K562 (cell line): ENCODE results near the gene SIDT2. TPM values are rescaled to one million over a fixed set of nuclear protein-coding genes. Genes with fewer than 3 reads are reported as not detected.

Source experiments
- CHCHD3 ChIP-seq: fragments of 250-450 bp; sonication (Bioruptor Pico); IDR thresholded peaks from 2 replicates; pipeline ENCODE4 v2.1.2; 2022; ENCODE audit warnings: mild to moderate bottlenecking
- EHMT2 ChIP-seq: fragments of 450-650 bp; IDR thresholded peaks from 2 replicates; pipeline ENCODE4 v1.6.1; 2018; ENCODE audit warnings: antibody characterized with exemption
- GABPB1 ChIP-seq: sonication (generic); formaldehyde crosslinking; IDR thresholded peaks from 2 replicates; pipeline ENCODE4 v1.8.0; 2022; ENCODE audit warnings: mild to moderate bottlenecking, missing genetic modification reagents
- GTF3C2 ChIP-seq: IDR thresholded peaks from 3 replicates; pipeline ENCODE4 v1.6.1; 2011; ENCODE audit warnings: borderline replicate concordance, mild to moderate bottlenecking, moderate library complexity; ENCODE audit not compliant: insufficient read length; ENCODE audit errors: extremely low read depth
- JUND ChIP-seq, 2 experiments: IDR thresholded peaks; 2 replicates in 1 of 2; 3 replicates in 1 of 2; pipeline ENCODE4 v1.6.1; 2011; ENCODE audit warnings: borderline replicate concordance in 2 of 2, low read depth in 2 of 2, low read length in 2 of 2, improper control_type of control experiment in 1 of 2, missing biosample characterization in 1 of 2, missing genetic modification characterization in 1 of 2, missing genetic modification reagents in 1 of 2
- L3MBTL2 ChIP-seq: fragments of 450-650 bp; IDR thresholded peaks from 2 replicates; pipeline ENCODE4 v1.6.1; 2016; ENCODE audit warnings: mild to moderate bottlenecking, moderate library complexity
- LARP7 ChIP-seq: fragments of 450-650 bp; IDR thresholded peaks from 2 replicates; pipeline ENCODE4 v1.6.1; 2016
- NFYB ChIP-seq: IDR thresholded peaks from 2 replicates; pipeline ENCODE4 v1.6.1; 2011; ENCODE audit warnings: mild to moderate bottlenecking, moderate library complexity; ENCODE audit not compliant: insufficient read length; ENCODE audit errors: extremely low read depth
- SRSF1 ChIP-seq: fragments of 200-400 bp; formaldehyde crosslinking; IDR thresholded peaks from 2 replicates; pipeline ENCODE4 v1.6.1; 2017; ENCODE audit warnings: mild to moderate bottlenecking, low read depth, low read length, moderate library complexity
- YY1 ChIP-seq, 3 experiments: IDR thresholded peaks; 2 replicates each; pipeline ENCODE4 v1.6.1; 2011; ENCODE audit warnings: low read length in 2 of 3, mild to moderate bottlenecking in 2 of 3, moderate library complexity in 2 of 3, borderline replicate concordance in 1 of 3, control low read depth in 1 of 3, low read depth in 1 of 3; ENCODE audit not compliant: insufficient read depth in 3 of 3, insufficient replicate concordance in 2 of 3, control insufficient read depth in 1 of 3, insufficient read length in 1 of 3; ENCODE audit errors: extremely low read depth in 1 of 3
- ZC3H11A ChIP-seq: IDR thresholded peaks from 2 replicates; pipeline ENCODE4 v1.6.1; 2012; ENCODE audit warnings: low read depth, low read length, improper control_type of control experiment
- ZNF143 ChIP-seq: sonication (generic); formaldehyde crosslinking; IDR thresholded peaks from 2 replicates; pipeline ENCODE4 v1.9.0; 2022; ENCODE audit warnings: mild to moderate bottlenecking, missing genetic modification reagents
- ZNF551 ChIP-seq: fragments of 250-450 bp; sonication (Bioruptor Pico); IDR thresholded peaks from 2 replicates; pipeline ENCODE4 v1.5.0; 2021; ENCODE audit warnings: mild to moderate bottlenecking, moderate library complexity
- polyA plus RNA-seq, 8 experiments: library from polyadenylated mRNA; depleted of rRNA in 4 of 8; stranded (reverse) in 5 of 8; unstranded in 3 of 8; fragments of >200 nt; fragmentation: Nextera tagmentation in 2 of 8; fragmentation: Illumina TruSeq in 1 of 8; extraction: Ambion mirVana in 2 of 8; extraction: Trizol in 1 of 8; gene quantifications; 2 replicates each; pipeline versions ENCODE4 v1.2.1 to v1.2.3, GENCODE V29; 2011 to 2014; ENCODE audit warnings: inconsistent platforms in 1 of 8, missing spikeins in 1 of 8
- total RNA-seq, 7 experiments: library from RNA; depleted of rRNA in 6 of 7; stranded (reverse); fragments of >200 nt in 6 of 7; fragmentation: Illumina TruSeq in 2 of 7; extraction: Trizol in 2 of 7; gene quantifications; 2 replicates each; pipeline versions ENCODE4 v1.2.1 to v1.2.3, GENCODE V29; 2011 to 2021; ENCODE audit warnings: low replicate concordance in 1 of 7
- TF ChIP-seq, protein P1 (sequence below): sonication (generic); formaldehyde crosslinking; IDR thresholded peaks from 2 replicates; pipeline ENCODE4 v1.8.0; 2023; ENCODE audit warnings: missing genetic modification reagents, mild to moderate bottlenecking, borderline replicate concordance
- TF ChIP-seq, protein P2 (sequence below): fragments of 450-650 bp; formaldehyde crosslinking; IDR thresholded peaks from 2 replicates; pipeline ENCODE4 v1.4.0; 2022; ENCODE audit warnings: mild to moderate bottlenecking, moderate library complexity
- TF ChIP-seq, protein P3 (sequence below): sonication (generic); formaldehyde crosslinking; IDR thresholded peaks from 2 replicates; pipeline ENCODE4 v1.5.0; 2020; ENCODE audit warnings: missing genetic modification reagents

Gene SIDT2
- total and polyA plus RNA-seq, 9 of the 15 experiments (the other 6 are each of a cell fraction or from before 2014, with no cell fraction given) = 2.4 to 20.2 (median 6.5) TPM

GRCh38 chr11:117232092-117232878, 53.7 kb downstream of the SIDT2 start, which contains the start of gene RNF214 (continued):
- no peak for TF ChIP-seq GTF3C2
- no peak for TF ChIP-seq ZC3H11A
- TF ChIP-seq, protein P1, sequence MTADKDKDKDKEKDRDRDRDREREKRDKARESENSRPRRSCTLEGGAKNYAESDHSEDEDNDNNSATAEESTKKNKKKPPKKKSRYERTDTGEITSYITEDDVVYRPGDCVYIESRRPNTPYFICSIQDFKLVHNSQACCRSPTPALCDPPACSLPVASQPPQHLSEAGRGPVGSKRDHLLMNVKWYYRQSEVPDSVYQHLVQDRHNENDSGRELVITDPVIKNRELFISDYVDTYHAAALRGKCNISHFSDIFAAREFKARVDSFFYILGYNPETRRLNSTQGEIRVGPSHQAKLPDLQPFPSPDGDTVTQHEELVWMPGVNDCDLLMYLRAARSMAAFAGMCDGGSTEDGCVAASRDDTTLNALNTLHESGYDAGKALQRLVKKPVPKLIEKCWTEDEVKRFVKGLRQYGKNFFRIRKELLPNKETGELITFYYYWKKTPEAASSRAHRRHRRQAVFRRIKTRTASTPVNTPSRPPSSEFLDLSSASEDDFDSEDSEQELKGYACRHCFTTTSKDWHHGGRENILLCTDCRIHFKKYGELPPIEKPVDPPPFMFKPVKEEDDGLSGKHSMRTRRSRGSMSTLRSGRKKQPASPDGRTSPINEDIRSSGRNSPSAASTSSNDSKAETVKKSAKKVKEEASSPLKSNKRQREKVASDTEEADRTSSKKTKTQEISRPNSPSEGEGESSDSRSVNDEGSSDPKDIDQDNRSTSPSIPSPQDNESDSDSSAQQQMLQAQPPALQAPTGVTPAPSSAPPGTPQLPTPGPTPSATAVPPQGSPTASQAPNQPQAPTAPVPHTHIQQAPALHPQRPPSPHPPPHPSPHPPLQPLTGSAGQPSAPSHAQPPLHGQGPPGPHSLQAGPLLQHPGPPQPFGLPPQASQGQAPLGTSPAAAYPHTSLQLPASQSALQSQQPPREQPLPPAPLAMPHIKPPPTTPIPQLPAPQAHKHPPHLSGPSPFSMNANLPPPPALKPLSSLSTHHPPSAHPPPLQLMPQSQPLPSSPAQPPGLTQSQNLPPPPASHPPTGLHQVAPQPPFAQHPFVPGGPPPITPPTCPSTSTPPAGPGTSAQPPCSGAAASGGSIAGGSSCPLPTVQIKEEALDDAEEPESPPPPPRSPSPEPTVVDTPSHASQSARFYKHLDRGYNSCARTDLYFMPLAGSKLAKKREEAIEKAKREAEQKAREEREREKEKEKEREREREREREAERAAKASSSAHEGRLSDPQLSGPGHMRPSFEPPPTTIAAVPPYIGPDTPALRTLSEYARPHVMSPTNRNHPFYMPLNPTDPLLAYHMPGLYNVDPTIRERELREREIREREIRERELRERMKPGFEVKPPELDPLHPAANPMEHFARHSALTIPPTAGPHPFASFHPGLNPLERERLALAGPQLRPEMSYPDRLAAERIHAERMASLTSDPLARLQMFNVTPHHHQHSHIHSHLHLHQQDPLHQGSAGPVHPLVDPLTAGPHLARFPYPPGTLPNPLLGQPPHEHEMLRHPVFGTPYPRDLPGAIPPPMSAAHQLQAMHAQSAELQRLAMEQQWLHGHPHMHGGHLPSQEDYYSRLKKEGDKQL = no peak
- no peak for TF ChIP-seq CHCHD3
- peak in 2 of 3 experiments; percentile 76 to 79 for TF ChIP-seq YY1 (IDR thresholded peaks at IDR 0.05; ENCODE audit: borderline replicate concordance in 1 of 3, control insufficient read depth in 1 of 3, extremely low read depth in 1 of 3, insufficient read depth in 3 of 3, insufficient read length in 1 of 3, insufficient replicate concordance in 2 of 3, low read depth in 1 of 3, low read length in 2 of 3)
- TF ChIP-seq EHMT2 = no peak
- TF ChIP-seq L3MBTL2 = no peak
- TF ChIP-seq, protein P2, sequence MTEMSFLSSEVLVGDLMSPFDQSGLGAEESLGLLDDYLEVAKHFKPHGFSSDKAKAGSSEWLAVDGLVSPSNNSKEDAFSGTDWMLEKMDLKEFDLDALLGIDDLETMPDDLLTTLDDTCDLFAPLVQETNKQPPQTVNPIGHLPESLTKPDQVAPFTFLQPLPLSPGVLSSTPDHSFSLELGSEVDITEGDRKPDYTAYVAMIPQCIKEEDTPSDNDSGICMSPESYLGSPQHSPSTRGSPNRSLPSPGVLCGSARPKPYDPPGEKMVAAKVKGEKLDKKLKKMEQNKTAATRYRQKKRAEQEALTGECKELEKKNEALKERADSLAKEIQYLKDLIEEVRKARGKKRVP (CRISPR knock-in tag) = no peak
- no peak for TF ChIP-seq ZNF551 (CRISPR knock-in tag)
- peak; percentile 17 for TF ChIP-seq GABPB1 (CRISPR knock-in tag)
- TF ChIP-seq SRSF1 = no peak
- TF ChIP-seq, protein P3, sequence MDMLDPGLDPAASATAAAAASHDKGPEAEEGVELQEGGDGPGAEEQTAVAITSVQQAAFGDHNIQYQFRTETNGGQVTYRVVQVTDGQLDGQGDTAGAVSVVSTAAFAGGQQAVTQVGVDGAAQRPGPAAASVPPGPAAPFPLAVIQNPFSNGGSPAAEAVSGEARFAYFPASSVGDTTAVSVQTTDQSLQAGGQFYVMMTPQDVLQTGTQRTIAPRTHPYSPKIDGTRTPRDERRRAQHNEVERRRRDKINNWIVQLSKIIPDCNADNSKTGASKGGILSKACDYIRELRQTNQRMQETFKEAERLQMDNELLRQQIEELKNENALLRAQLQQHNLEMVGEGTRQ = no peak
- TF ChIP-seq JUND (IDR thresholded peaks at IDR 0.05; ENCODE audit: borderline replicate concordance, low read depth, low read length) = peak; percentile 56
- no peak for TF ChIP-seq JUND (tag; IDR thresholded peaks at IDR 0.05; ENCODE audit: borderline replicate concordance, low read depth, low read length)
- TF ChIP-seq ZNF143 (CRISPR knock-in tag) = no peak
- TF ChIP-seq NFYB = peak; percentile 48
- TF ChIP-seq LARP7 = no peak
